ENCODE measurements around the gene ARHGEF7.

GRCh38 chr13:111241006-111241755 lies 126.1 kb downstream of the ARHGEF7 start:
- TF ChIP-seq GATA3 (IDR thresholded peaks at IDR 0.05; ENCODE audit: low read depth, low read length) (no peak), GATA2 (IDR thresholded peaks at IDR 0.05; ENCODE audit: low read depth, low read length) (no peak)

Data from SH-SY5Y (cell line).